Measurements from ENCODE around the gene PDPK1.
"Not testable (repeated sequence)": the region's sequence is repeated elsewhere in the genome, so short reads cannot be mapped to it uniquely, and the experiment has no call there.

PDPK1 gene

GRCh38 chr16:2614761-2615191, 77.0 kb downstream of the PDPK1 start:
- DNase-seq = no peak
- Histone ChIP-seq H3K27me3 (replicated peaks) (no peaks in the 10 kb centered on the region), H3K36me3 (replicated peaks) (peaks cover 14% of the 10 kb centered on the region), H3K4me3 (ENCODE audit: low read depth, low read length) (no peak overlapping the region), H3K27ac (no peak overlapping the region)
- no peak for TF ChIP-seq CTCF (IDR thresholded peaks at IDR 0.05; ENCODE audit: low read depth, low read length, missing control alignments)
- in situ Hi-C loops (cut with HindIII; ENCODE audit: low pct_ligation_motif_present, low sequenced_read_pairs) = no loop called here

- H3K4me3 ChIP-seq (ENCODE audit: low read depth, low read length); in situ Hi-C loops (cut with HindIII; ENCODE audit: low pct_ligation_motif_present, low sequenced_read_pairs); H3K27ac ChIP-seq; DNase-seq; H3K27me3 ChIP-seq (replicated peaks); H3K36me3 ChIP-seq (replicated peaks): not testable (repeated sequence)
Measured at GRCh38 chr16:2618964-2619363, 81.1 kb downstream of the PDPK1 start.

DNA sequence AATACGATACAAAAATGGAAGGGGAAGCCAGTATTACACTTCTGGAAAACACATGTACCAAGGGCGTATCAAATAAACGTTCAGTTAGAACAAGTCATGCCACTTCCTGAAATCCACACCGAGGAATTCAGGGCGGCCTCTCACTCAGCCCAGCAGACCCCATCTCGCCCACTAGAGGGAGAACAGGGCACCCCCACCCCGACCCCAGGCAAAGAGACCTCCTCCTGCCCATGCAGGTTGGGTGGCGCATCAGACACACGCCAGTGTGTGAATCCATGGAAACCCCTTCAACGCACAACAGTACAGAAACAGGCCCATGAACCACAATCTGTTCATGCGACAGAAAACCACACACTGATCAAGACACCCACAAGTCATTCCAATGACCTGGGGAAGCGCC, 81.8 kb downstream of the PDPK1 start:
- in situ Hi-C loops (cut with HindIII; ENCODE audit: low pct_ligation_motif_present, low sequenced_read_pairs); H3K27me3 ChIP-seq (replicated peaks); DNase-seq; H3K4me3 ChIP-seq (ENCODE audit: low read depth, low read length); H3K36me3 ChIP-seq (replicated peaks); H3K27ac ChIP-seq: not testable (repeated sequence)
- peak; percentile 35 for TF ChIP-seq CTCF (IDR thresholded peaks at IDR 0.05; ENCODE audit: low read depth, low read length, missing control alignments)

DNA sequence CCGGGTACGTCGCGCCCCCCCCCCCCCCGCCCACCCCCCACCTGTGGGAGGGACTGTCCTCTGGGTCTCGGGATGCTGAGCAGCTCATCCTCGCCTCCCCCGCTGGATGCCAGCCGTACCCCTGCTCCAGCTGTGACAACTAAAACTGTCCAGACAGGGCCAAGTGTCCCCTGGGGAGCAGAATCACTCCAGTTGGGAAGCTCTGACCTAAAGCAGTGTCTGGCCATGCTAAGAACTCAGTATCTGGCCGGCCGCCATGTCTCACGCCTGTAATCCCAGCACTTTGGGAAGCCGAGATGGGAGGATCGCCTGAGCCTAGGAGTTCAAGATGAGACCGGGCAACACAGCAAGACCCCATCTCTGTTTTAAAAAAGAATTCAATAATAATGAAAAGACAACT, 83.0 kb downstream of the PDPK1 start:
- DNase-seq; H3K27ac ChIP-seq; H3K4me3 ChIP-seq (ENCODE audit: low read depth, low read length); H3K36me3 ChIP-seq (replicated peaks); H3K27me3 ChIP-seq (replicated peaks); in situ Hi-C loops (cut with HindIII; ENCODE audit: low pct_ligation_motif_present, low sequenced_read_pairs): not testable (repeated sequence)

DNA sequence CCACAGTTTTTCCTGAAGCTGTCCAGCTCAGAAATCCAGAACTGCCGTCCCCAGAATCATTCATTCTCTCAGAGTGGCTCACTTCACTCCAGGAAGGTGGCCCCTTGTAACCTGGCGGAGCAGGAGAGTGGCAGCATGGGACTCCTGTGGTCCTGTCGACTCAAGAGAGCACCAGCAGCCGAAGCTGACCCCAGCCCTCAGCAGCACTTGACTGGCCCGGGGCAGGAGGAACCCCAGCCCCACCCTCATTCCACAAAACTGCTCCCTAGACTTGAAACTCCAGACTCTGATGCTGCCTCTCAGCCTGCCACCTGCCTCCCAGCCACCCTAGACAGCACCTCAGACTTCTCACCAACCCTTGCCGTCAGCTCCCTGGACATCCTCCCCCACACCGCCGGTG, 83.6 kb downstream of the PDPK1 start:
- H3K27ac ChIP-seq; in situ Hi-C loops (cut with HindIII; ENCODE audit: low pct_ligation_motif_present, low sequenced_read_pairs); H3K27me3 ChIP-seq (replicated peaks); H3K36me3 ChIP-seq (replicated peaks); DNase-seq; H3K4me3 ChIP-seq (ENCODE audit: low read depth, low read length): not testable (repeated sequence)

- H3K36me3 ChIP-seq (replicated peaks); H3K4me3 ChIP-seq (ENCODE audit: low read depth, low read length); DNase-seq; H3K27ac ChIP-seq; in situ Hi-C loops (cut with HindIII; ENCODE audit: low pct_ligation_motif_present, low sequenced_read_pairs); H3K27me3 ChIP-seq (replicated peaks): not testable (repeated sequence)
Measured at GRCh38 chr16:2627075-2627474, 89.3 kb downstream of the PDPK1 start.

GRCh38 chr16:2631203-2631602, 93.4 kb downstream of the PDPK1 start:
- in situ Hi-C loops (cut with HindIII; ENCODE audit: low pct_ligation_motif_present, low sequenced_read_pairs); DNase-seq; H3K4me3 ChIP-seq (ENCODE audit: low read depth, low read length): not testable (repeated sequence)

GRCh38 chr16:2632291-2632690, 94.5 kb downstream of the PDPK1 start:
- H3K36me3 ChIP-seq (replicated peaks); H3K4me3 ChIP-seq (ENCODE audit: low read depth, low read length); DNase-seq; in situ Hi-C loops (cut with HindIII; ENCODE audit: low pct_ligation_motif_present, low sequenced_read_pairs); H3K27me3 ChIP-seq (replicated peaks); H3K27ac ChIP-seq: not testable (repeated sequence)

More at GRCh38 chr16:2631203-2631602, 93.4 kb downstream of the PDPK1 start:
- H3K27ac ChIP-seq; H3K27me3 ChIP-seq (replicated peaks); H3K36me3 ChIP-seq (replicated peaks): not testable (repeated sequence)

GRCh38 chr16:2639071-2639721, 101.4 kb downstream of the PDPK1 start:
- H3K36me3 ChIP-seq (replicated peaks); H3K27ac ChIP-seq; H3K4me3 ChIP-seq (ENCODE audit: low read depth, low read length); H3K27me3 ChIP-seq (replicated peaks); in situ Hi-C loops (cut with HindIII; ENCODE audit: low pct_ligation_motif_present, low sequenced_read_pairs); DNase-seq: not testable (repeated sequence)
- TF ChIP-seq CTCF (IDR thresholded peaks at IDR 0.05; ENCODE audit: low read depth, low read length, missing control alignments) = peak; percentile 11

- H3K27ac ChIP-seq; H3K4me3 ChIP-seq (ENCODE audit: low read depth, low read length); H3K36me3 ChIP-seq (replicated peaks); in situ Hi-C loops (cut with HindIII; ENCODE audit: low pct_ligation_motif_present, low sequenced_read_pairs); H3K27me3 ChIP-seq (replicated peaks); DNase-seq: not testable (repeated sequence)
Measured at GRCh38 chr16:2639722-2640072, 101.9 kb downstream of the PDPK1 start.

DNA sequence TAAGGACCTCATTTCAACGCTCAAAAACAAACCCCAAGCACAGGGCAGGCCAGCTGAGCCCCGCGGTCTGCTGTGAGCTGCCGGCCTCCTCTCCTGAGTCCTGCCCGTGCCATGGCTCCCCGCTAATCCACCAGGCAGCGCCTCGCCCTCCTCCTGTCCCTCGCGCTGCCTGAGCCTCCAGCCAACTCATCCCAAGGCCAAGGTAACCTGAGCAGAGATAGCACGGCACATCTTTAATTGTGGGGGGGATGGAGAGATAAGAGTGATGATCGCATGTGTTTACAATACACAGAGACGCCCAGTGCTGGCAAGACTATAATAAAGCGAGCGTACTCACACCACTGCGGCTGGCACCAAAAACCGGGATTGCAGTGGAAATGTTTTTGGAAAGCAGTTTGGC, 104.7 kb downstream of the PDPK1 start:
- H3K27ac ChIP-seq; DNase-seq; H3K27me3 ChIP-seq (replicated peaks); H3K4me3 ChIP-seq (ENCODE audit: low read depth, low read length); in situ Hi-C loops (cut with HindIII; ENCODE audit: low pct_ligation_motif_present, low sequenced_read_pairs); H3K36me3 ChIP-seq (replicated peaks): not testable (repeated sequence)

Measured in brain microvascular endothelial cell (primary cell).